DND-41 (cell line): ENCODE data around the gene TOMM22.

Source experiments
- CTCF ChIP-seq: IDR thresholded peaks from 2 replicates; pipeline ENCODE4 v1.5.1; 2012; ENCODE audit warnings: borderline replicate concordance, low read length, moderate library complexity, mild to moderate bottlenecking; ENCODE audit not compliant: poor library complexity, severe bottlenecking; ENCODE audit errors: extremely low read depth
- EZH2 ChIP-seq: IDR thresholded peaks from 3 replicates; pipeline ENCODE4 v1.6.1; 2012; ENCODE audit warnings: borderline replicate concordance, low read depth, mild to moderate bottlenecking, moderate library complexity, low read length, inconsistent platforms; ENCODE audit not compliant: severe bottlenecking

GRCh38 chr22:38694049-38694448, 12.3 kb downstream of the TOMM22 start:
- TF ChIP-seq CTCF (no peak), EZH2 (no peak)
